ENCODE data around the gene MGA.

MGA gene

GRCh38 chr15:41788262-41788661 lies 128.1 kb downstream of the MGA start:
- no peak overlapping the region for H3K4me2 ChIP-seq (ENCODE audit: insufficient read depth, low read length, poor library complexity, severe bottlenecking)
- no peak overlapping the region for H2BK15ac ChIP-seq (ENCODE audit: low read length)
- no peak for DNase-seq (ENCODE audit: low spot score)
- H3K4ac ChIP-seq (ENCODE audit: low read length) = no peak overlapping the region
- H4K8ac ChIP-seq (ENCODE audit: low read depth, low read length) = no peak overlapping the region
- no peak overlapping the region for H3K23ac ChIP-seq (ENCODE audit: low read depth, low read length, poor library complexity)
- H3K36me3 ChIP-seq (replicated peaks in 1 of 2; ENCODE audit: control insufficient read depth in 2 of 2, insufficient read depth in 2 of 2, low read length in 2 of 2) = no peaks in the 10 kb centered on the region
- no peak overlapping the region for H4K91ac ChIP-seq (ENCODE audit: low read depth, low read length, poor library complexity)
- H3K27me3 ChIP-seq (ENCODE audit: control insufficient read depth in 3 of 3, insufficient read depth in 3 of 3, low read depth in 1 of 3, low read length in 3 of 3) = no peaks in the 10 kb centered on the region
- no peak overlapping the region for H2AFZ ChIP-seq (ENCODE audit: low read length)
- H3K4me1 ChIP-seq (ENCODE audit: control insufficient read depth in 2 of 2, insufficient read depth in 1 of 2, low read depth in 1 of 2, low read length in 2 of 2) = peaks cover 3 to 11% of the 10 kb centered on the region in 2 donors
- H3K18ac ChIP-seq (ENCODE audit: low read length) = no peak overlapping the region
- no peak overlapping the region for H3K4me3 ChIP-seq (ENCODE audit: low read length in 2 of 2)
- no peak overlapping the region for H2BK120ac ChIP-seq (ENCODE audit: low read depth, low read length)
- H3K9me3 ChIP-seq (replicated peaks in 1 of 2; ENCODE audit: control insufficient read depth in 2 of 2, insufficient read depth in 1 of 2, low read depth in 1 of 2, low read length in 2 of 2) = no peaks in the 10 kb centered on the region
- no peak overlapping the region for H2BK5ac ChIP-seq (ENCODE audit: low read length)
- H3K79me1 ChIP-seq (ENCODE audit: low read depth, low read length) = no peaks in the 10 kb centered on the region
- H3K9ac ChIP-seq (ENCODE audit: low read depth, low read length, poor library complexity) = no peak overlapping the region
- no peak overlapping the region for H2BK12ac ChIP-seq (ENCODE audit: low read length)
- no CpG with 5 or more reads among the region's 3 CpGs for WGBS, 2 donors (ENCODE audit: extremely low coverage in 2 of 2, insufficient read length in 2 of 2, insufficient replicate concordance in 1 of 2)
- H3K27ac ChIP-seq (replicated peaks; ENCODE audit: low read length) = no peak overlapping the region
- H3K14ac ChIP-seq (ENCODE audit: low read length) = no peak overlapping the region
- no peak overlapping the region for H2AK5ac ChIP-seq (ENCODE audit: low read depth, low read length)

DNA sequence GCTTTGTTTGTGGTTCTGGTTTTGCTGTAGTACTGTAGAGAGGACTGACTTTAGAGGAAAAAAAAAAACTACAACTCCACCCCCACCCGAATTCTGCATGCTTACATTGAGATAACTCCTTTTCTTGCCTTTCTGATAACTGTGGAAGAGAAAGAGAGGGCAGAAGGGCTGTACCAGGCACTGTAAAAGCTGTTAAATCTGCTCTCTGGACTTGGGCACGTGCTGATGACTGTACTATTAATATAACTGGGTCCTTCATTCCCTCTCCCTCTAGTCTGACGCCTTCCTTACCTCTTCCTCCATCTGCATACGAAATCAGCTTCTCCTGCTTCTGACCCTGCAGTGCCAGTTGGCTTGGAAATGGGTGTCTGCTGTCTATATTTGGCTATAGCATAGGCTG lies 129.0 kb downstream of the MGA start:
- DNase-seq (ENCODE audit: low spot score) = no peak

GRCh38 chr15:41789662-41790061 lies 129.5 kb downstream of the MGA start:
- Histone ChIP-seq H3K14ac (ENCODE audit: low read length) (no peak overlapping the region), H2BK5ac (ENCODE audit: low read length) (no peak overlapping the region), H3K23ac (ENCODE audit: low read depth, low read length, poor library complexity) (no peak overlapping the region), H3K36me3 (replicated peaks in 1 of 2; ENCODE audit: control insufficient read depth in 2 of 2, insufficient read depth in 2 of 2, low read length in 2 of 2) (no peaks in the 10 kb centered on the region), H2BK15ac (ENCODE audit: low read length) (no peak overlapping the region), H3K27me3 (ENCODE audit: control insufficient read depth in 3 of 3, insufficient read depth in 3 of 3, low read depth in 1 of 3, low read length in 3 of 3) (no peaks in the 10 kb centered on the region), H3K4me1 (ENCODE audit: control insufficient read depth in 2 of 2, insufficient read depth in 1 of 2, low read depth in 1 of 2, low read length in 2 of 2) (peaks cover 3 to 11% of the 10 kb centered on the region in 2 donors), H3K4me2 (ENCODE audit: insufficient read depth, low read length, poor library complexity, severe bottlenecking) (no peak overlapping the region), H3K9me3 (replicated peaks in 1 of 2; ENCODE audit: control insufficient read depth in 2 of 2, insufficient read depth in 1 of 2, low read depth in 1 of 2, low read length in 2 of 2) (no peaks in the 10 kb centered on the region), H3K79me1 (ENCODE audit: low read depth, low read length) (no peaks in the 10 kb centered on the region), H3K4me3 (ENCODE audit: low read length in 2 of 2) (no peak overlapping the region), H4K8ac (ENCODE audit: low read depth, low read length) (no peak overlapping the region), H2AK5ac (ENCODE audit: low read depth, low read length) (no peak overlapping the region), H4K91ac (ENCODE audit: low read depth, low read length, poor library complexity) (no peak overlapping the region), H3K18ac (ENCODE audit: low read length) (no peak overlapping the region), H3K9ac (ENCODE audit: low read depth, low read length, poor library complexity) (no peak overlapping the region), H2BK12ac (ENCODE audit: low read length) (no peak overlapping the region), H3K27ac (replicated peaks; ENCODE audit: low read length) (no peak overlapping the region), H3K4ac (ENCODE audit: low read length) (no peak overlapping the region), H2AFZ (ENCODE audit: low read length) (no peak overlapping the region), H2BK120ac (ENCODE audit: low read depth, low read length) (no peak overlapping the region)
- DNase-seq (ENCODE audit: low spot score) = no peak

More for the DNA sequence above, 129.0 kb downstream of the MGA start:
- Histone ChIP-seq H3K4me2 (ENCODE audit: insufficient read depth, low read length, poor library complexity, severe bottlenecking) (no peak overlapping the region), H3K27ac (replicated peaks; ENCODE audit: low read length) (no peak overlapping the region), H3K4ac (ENCODE audit: low read length) (no peak overlapping the region), H2BK120ac (ENCODE audit: low read depth, low read length) (no peak overlapping the region), H3K23ac (ENCODE audit: low read depth, low read length, poor library complexity) (no peak overlapping the region), H3K79me1 (ENCODE audit: low read depth, low read length) (no peaks in the 10 kb centered on the region), H4K8ac (ENCODE audit: low read depth, low read length) (no peak overlapping the region), H3K36me3 (replicated peaks in 1 of 2; ENCODE audit: control insufficient read depth in 2 of 2, insufficient read depth in 2 of 2, low read length in 2 of 2) (no peaks in the 10 kb centered on the region), H2AK5ac (ENCODE audit: low read depth, low read length) (no peak overlapping the region), H4K91ac (ENCODE audit: low read depth, low read length, poor library complexity) (no peak overlapping the region), H3K4me3 (ENCODE audit: low read length in 2 of 2) (no peak overlapping the region), H3K14ac (ENCODE audit: low read length) (no peak overlapping the region), H3K4me1 (ENCODE audit: control insufficient read depth in 2 of 2, insufficient read depth in 1 of 2, low read depth in 1 of 2, low read length in 2 of 2) (peaks cover 3 to 11% of the 10 kb centered on the region in 2 donors), H3K9me3 (replicated peaks in 1 of 2; ENCODE audit: control insufficient read depth in 2 of 2, insufficient read depth in 1 of 2, low read depth in 1 of 2, low read length in 2 of 2) (no peaks in the 10 kb centered on the region), H3K27me3 (ENCODE audit: control insufficient read depth in 3 of 3, insufficient read depth in 3 of 3, low read depth in 1 of 3, low read length in 3 of 3) (no peaks in the 10 kb centered on the region), H2AFZ (ENCODE audit: low read length) (no peak overlapping the region), H2BK15ac (ENCODE audit: low read length) (no peak overlapping the region), H2BK5ac (ENCODE audit: low read length) (no peak overlapping the region), H3K18ac (ENCODE audit: low read length) (no peak overlapping the region), H3K9ac (ENCODE audit: low read depth, low read length, poor library complexity) (no peak overlapping the region), H2BK12ac (ENCODE audit: low read length) (no peak overlapping the region)
- no CpG with 5 or more reads among the region's 4 CpGs for WGBS, 2 donors (ENCODE audit: extremely low coverage in 2 of 2, insufficient read length in 2 of 2, insufficient replicate concordance in 1 of 2)

- DNase-seq (ENCODE audit: low spot score) = no peak
- no peak overlapping the region for H2BK120ac ChIP-seq (ENCODE audit: low read depth, low read length)
- no peak overlapping the region for H3K9ac ChIP-seq (ENCODE audit: low read depth, low read length, poor library complexity)
- no peak overlapping the region for H2BK12ac ChIP-seq (ENCODE audit: low read length)
- no peaks in the 10 kb centered on the region for H3K36me3 ChIP-seq (replicated peaks in 1 of 2; ENCODE audit: control insufficient read depth in 2 of 2, insufficient read depth in 2 of 2, low read length in 2 of 2)
- no peak overlapping the region for H3K27ac ChIP-seq (replicated peaks; ENCODE audit: low read length)
- no peak overlapping the region for H2BK5ac ChIP-seq (ENCODE audit: low read length)
- H4K91ac ChIP-seq (ENCODE audit: low read depth, low read length, poor library complexity) = no peak overlapping the region
- H2BK15ac ChIP-seq (ENCODE audit: low read length) = no peak overlapping the region
- H3K4me3 ChIP-seq (ENCODE audit: low read length in 2 of 2) = no peak overlapping the region
- H3K18ac ChIP-seq (ENCODE audit: low read length) = no peak overlapping the region
- H3K4me1 ChIP-seq (ENCODE audit: control insufficient read depth in 2 of 2, insufficient read depth in 1 of 2, low read depth in 1 of 2, low read length in 2 of 2) = peaks cover 3 to 11% of the 10 kb centered on the region in 2 donors
- H3K14ac ChIP-seq (ENCODE audit: low read length) = no peak overlapping the region
- H3K4me2 ChIP-seq (ENCODE audit: insufficient read depth, low read length, poor library complexity, severe bottlenecking) = no peak overlapping the region
- no CpG with 5 or more reads among the region's 3 CpGs for WGBS, 2 donors (ENCODE audit: extremely low coverage in 2 of 2, insufficient read length in 2 of 2, insufficient replicate concordance in 1 of 2)
- H2AK5ac ChIP-seq (ENCODE audit: low read depth, low read length) = no peak overlapping the region
- no peak overlapping the region for H3K4ac ChIP-seq (ENCODE audit: low read length)
- H3K27me3 ChIP-seq (ENCODE audit: control insufficient read depth in 3 of 3, insufficient read depth in 3 of 3, low read depth in 1 of 3, low read length in 3 of 3) = no peaks in the 10 kb centered on the region
- no peaks in the 10 kb centered on the region for H3K79me1 ChIP-seq (ENCODE audit: low read depth, low read length)
- no peak overlapping the region for H3K23ac ChIP-seq (ENCODE audit: low read depth, low read length, poor library complexity)
- no peak overlapping the region for H2AFZ ChIP-seq (ENCODE audit: low read length)
- H3K9me3 ChIP-seq (replicated peaks in 1 of 2; ENCODE audit: control insufficient read depth in 2 of 2, insufficient read depth in 1 of 2, low read depth in 1 of 2, low read length in 2 of 2) = no peaks in the 10 kb centered on the region
- no peak overlapping the region for H4K8ac ChIP-seq (ENCODE audit: low read depth, low read length)
Observed at GRCh38 chr15:41790169-41790568, 130.0 kb downstream of the MGA start.

Measured in neuronal stem cell (in vitro differentiated cells).